Measurements from ENCODE around the gene RNGTT.

GRCh38 chr6:88785478-88785877 is 177.9 kb downstream of the RNGTT start:
- TF ChIP-seq, protein P1, sequence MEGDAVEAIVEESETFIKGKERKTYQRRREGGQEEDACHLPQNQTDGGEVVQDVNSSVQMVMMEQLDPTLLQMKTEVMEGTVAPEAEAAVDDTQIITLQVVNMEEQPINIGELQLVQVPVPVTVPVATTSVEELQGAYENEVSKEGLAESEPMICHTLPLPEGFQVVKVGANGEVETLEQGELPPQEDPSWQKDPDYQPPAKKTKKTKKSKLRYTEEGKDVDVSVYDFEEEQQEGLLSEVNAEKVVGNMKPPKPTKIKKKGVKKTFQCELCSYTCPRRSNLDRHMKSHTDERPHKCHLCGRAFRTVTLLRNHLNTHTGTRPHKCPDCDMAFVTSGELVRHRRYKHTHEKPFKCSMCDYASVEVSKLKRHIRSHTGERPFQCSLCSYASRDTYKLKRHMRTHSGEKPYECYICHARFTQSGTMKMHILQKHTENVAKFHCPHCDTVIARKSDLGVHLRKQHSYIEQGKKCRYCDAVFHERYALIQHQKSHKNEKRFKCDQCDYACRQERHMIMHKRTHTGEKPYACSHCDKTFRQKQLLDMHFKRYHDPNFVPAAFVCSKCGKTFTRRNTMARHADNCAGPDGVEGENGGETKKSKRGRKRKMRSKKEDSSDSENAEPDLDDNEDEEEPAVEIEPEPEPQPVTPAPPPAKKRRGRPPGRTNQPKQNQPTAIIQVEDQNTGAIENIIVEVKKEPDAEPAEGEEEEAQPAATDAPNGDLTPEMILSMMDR (conservative IDR thresholded peaks at IDR 0.05) = no peak
- no peak for TF ChIP-seq ZFX (IDR thresholded peaks at IDR 0.05)

Data from C4-2B (cell line).